ENCODE measurements around the gene TLL1.

The TLL1 gene

GRCh38 chr4:166091146-166091545 is 218.1 kb downstream of the TLL1 start:
- DNase-seq (ENCODE audit: extremely low spot score), result no peak
- ChIA-PET POLR2A (no interaction called here), CTCF (interaction anchor here (0.6 to 1.5 kb wide), 4 partner anchors 432 to 598 kb away, joined by 3 to 4 read pairs (median 4); no protein-coding TSS in a partner anchor)
- TF ChIP-seq SP1 (IDR thresholded peaks at IDR 0.05), result no peak
- no peak for TF ChIP-seq L3MBTL2 (conservative IDR thresholded peaks at IDR 0.05)
- no peak for TF ChIP-seq ELF4 (IDR thresholded peaks at IDR 0.05)
- no peak for TF ChIP-seq ZNF384 (IDR thresholded peaks at IDR 0.05)
- TF ChIP-seq LEF1 (IDR thresholded peaks at IDR 0.05; ENCODE audit: borderline replicate concordance), result no peak
- no peak for TF ChIP-seq CTBP1 (IDR thresholded peaks at IDR 0.05; ENCODE audit: borderline replicate concordance)

GRCh38 chr4:166091912-166092510 is 219.0 kb downstream of the TLL1 start:
- ChIA-PET CTCF (interaction anchor here (0.6 to 1.5 kb wide), 5 partner anchors 238 to 598 kb away, joined by 3 to 4 read pairs (median 3); no protein-coding TSS in a partner anchor), POLR2A (no interaction called here)
- peak; percentile 26 for DNase-seq (ENCODE audit: extremely low spot score)
- TF ChIP-seq FOXA1 (IDR thresholded peaks at IDR 0.05), result no peak
- no peak for TF ChIP-seq TARDBP (IDR thresholded peaks at IDR 0.05)
- no peak for TF ChIP-seq NFRKB (IDR thresholded peaks at IDR 0.05)
- no peak for TF ChIP-seq FOXK2 (IDR thresholded peaks at IDR 0.05)
- TF ChIP-seq SUZ12 (IDR thresholded peaks at IDR 0.05), result no peak
- TF ChIP-seq SP1 (IDR thresholded peaks at IDR 0.05), result no peak
- TF ChIP-seq CTBP1 (IDR thresholded peaks at IDR 0.05; ENCODE audit: borderline replicate concordance), result no peak
- no peak for TF ChIP-seq L3MBTL2 (conservative IDR thresholded peaks at IDR 0.05)
- TF ChIP-seq BHLHE40 (IDR thresholded peaks at IDR 0.05; ENCODE audit: borderline replicate concordance), result no peak
- TF ChIP-seq FOXM1 (IDR thresholded peaks at IDR 0.05; ENCODE audit: borderline replicate concordance), result no peak
- no peak for TF ChIP-seq PKNOX1 (IDR thresholded peaks at IDR 0.05)
- no peak for TF ChIP-seq ARNT (IDR thresholded peaks at IDR 0.05)
- TF ChIP-seq ELF4 (IDR thresholded peaks at IDR 0.05), result no peak
- no peak for TF ChIP-seq ZNF384 (IDR thresholded peaks at IDR 0.05)
- no peak for TF ChIP-seq LEF1 (IDR thresholded peaks at IDR 0.05; ENCODE audit: borderline replicate concordance)
- TF ChIP-seq HDGF (IDR thresholded peaks at IDR 0.05; ENCODE audit: borderline replicate concordance), result no peak

GRCh38 chr4:166092797-166093290 is 219.8 kb downstream of the TLL1 start:
- ChIA-PET POLR2A (no interaction called here), CTCF (no interaction called here)
- TF ChIP-seq TARDBP (IDR thresholded peaks at IDR 0.05) (no peak), FOXA1 (IDR thresholded peaks at IDR 0.05) (no peak), NFRKB (IDR thresholded peaks at IDR 0.05) (no peak), ZNF384 (IDR thresholded peaks at IDR 0.05) (no peak), CTBP1 (IDR thresholded peaks at IDR 0.05; ENCODE audit: borderline replicate concordance) (no peak), SUZ12 (IDR thresholded peaks at IDR 0.05) (no peak), LEF1 (IDR thresholded peaks at IDR 0.05; ENCODE audit: borderline replicate concordance) (no peak), SP1 (IDR thresholded peaks at IDR 0.05) (no peak), FOXM1 (IDR thresholded peaks at IDR 0.05; ENCODE audit: borderline replicate concordance) (no peak)

GRCh38 chr4:166104623-166105022 is 231.6 kb downstream of the TLL1 start:
- ChIA-PET CTCF (no interaction called here), POLR2A (no interaction called here)
- DNase-seq (ENCODE audit: extremely low spot score), result no peak
- TF ChIP-seq LEF1 (IDR thresholded peaks at IDR 0.05; ENCODE audit: borderline replicate concordance) (no peak), ZNF384 (IDR thresholded peaks at IDR 0.05) (no peak), FOXA1 (IDR thresholded peaks at IDR 0.05) (no peak), SP1 (IDR thresholded peaks at IDR 0.05) (no peak), SUZ12 (IDR thresholded peaks at IDR 0.05) (no peak), BHLHE40 (IDR thresholded peaks at IDR 0.05; ENCODE audit: borderline replicate concordance) (no peak), NFRKB (IDR thresholded peaks at IDR 0.05) (no peak), PKNOX1 (IDR thresholded peaks at IDR 0.05) (no peak), FOXK2 (IDR thresholded peaks at IDR 0.05) (no peak), ARNT (IDR thresholded peaks at IDR 0.05) (no peak), L3MBTL2 (conservative IDR thresholded peaks at IDR 0.05) (no peak), CTBP1 (IDR thresholded peaks at IDR 0.05; ENCODE audit: borderline replicate concordance) (no peak), TARDBP (IDR thresholded peaks at IDR 0.05) (no peak), ELF4 (IDR thresholded peaks at IDR 0.05) (no peak), HDGF (IDR thresholded peaks at IDR 0.05; ENCODE audit: borderline replicate concordance) (no peak), FOXM1 (IDR thresholded peaks at IDR 0.05; ENCODE audit: borderline replicate concordance) (no peak)

More at GRCh38 chr4:166092797-166093290, 219.8 kb downstream of the TLL1 start:
- no peak for DNase-seq (ENCODE audit: extremely low spot score)

GRCh38 chr4:166121897-166122296 is 248.9 kb downstream of the TLL1 start:
- peak; percentile 11 for DNase-seq (ENCODE audit: extremely low spot score)
- TF ChIP-seq LEF1 (IDR thresholded peaks at IDR 0.05; ENCODE audit: borderline replicate concordance) (no peak), ARNT (IDR thresholded peaks at IDR 0.05) (no peak), TARDBP (IDR thresholded peaks at IDR 0.05) (no peak), CTBP1 (IDR thresholded peaks at IDR 0.05; ENCODE audit: borderline replicate concordance) (no peak), FOXK2 (IDR thresholded peaks at IDR 0.05) (no peak), NFRKB (IDR thresholded peaks at IDR 0.05) (no peak), PKNOX1 (IDR thresholded peaks at IDR 0.05) (peak; percentile 47; the same call in 1 of the 2 replicates), BHLHE40 (IDR thresholded peaks at IDR 0.05; ENCODE audit: borderline replicate concordance) (no peak)
- POLR2A ChIA-PET, result no interaction called here
- CTCF ChIA-PET, result interaction anchor here (1.0 kb wide), 1 partner anchor 44 kb away, joined by 3 read pairs; no protein-coding TSS in a partner anchor

- ChIA-PET CTCF (interaction anchor here (0.8 kb wide), 1 partner anchor 270 kb away, joined by 3 read pairs; no protein-coding TSS in a partner anchor), POLR2A (no interaction called here)
- TF ChIP-seq PKNOX1 (IDR thresholded peaks at IDR 0.05) (no peak), SP1 (IDR thresholded peaks at IDR 0.05) (no peak), SUZ12 (IDR thresholded peaks at IDR 0.05) (no peak), ELF4 (IDR thresholded peaks at IDR 0.05) (no peak), ZNF384 (IDR thresholded peaks at IDR 0.05) (no peak), CTBP1 (IDR thresholded peaks at IDR 0.05; ENCODE audit: borderline replicate concordance) (no peak), BHLHE40 (IDR thresholded peaks at IDR 0.05; ENCODE audit: borderline replicate concordance) (no peak), NFRKB (IDR thresholded peaks at IDR 0.05) (no peak), L3MBTL2 (conservative IDR thresholded peaks at IDR 0.05) (no peak), ARNT (IDR thresholded peaks at IDR 0.05) (no peak), HDGF (IDR thresholded peaks at IDR 0.05; ENCODE audit: borderline replicate concordance) (no peak), FOXA1 (IDR thresholded peaks at IDR 0.05) (no peak), LEF1 (IDR thresholded peaks at IDR 0.05; ENCODE audit: borderline replicate concordance) (no peak), TARDBP (IDR thresholded peaks at IDR 0.05) (no peak), FOXK2 (IDR thresholded peaks at IDR 0.05) (no peak)
- DNase-seq (ENCODE audit: extremely low spot score), result no peak
Observed at GRCh38 chr4:166123546-166123945, 250.5 kb downstream of the TLL1 start.
